ENCODE results near the gene FBXL19. TPM values are rescaled to one million over a fixed set of nuclear protein-coding genes. Genes with fewer than 3 reads are reported as not detected.

FBXL19 gene
- total RNA-seq, 1 donor: 9.8 TPM

- no peak for TF ChIP-seq CTCF (IDR thresholded peaks at IDR 0.05; ENCODE audit: insufficient read depth, low read length)
- peak; percentile 100 for DNase-seq (ENCODE audit: low read depth)
- H3K4me3 ChIP-seq (ENCODE audit: low read depth, low read length): peak overlapping the region; percentile 96
Observed at GRCh38 chr16:30922420-30922959, 882 bp upstream of the FBXL19 start.

GRCh38 chr16:30922960-30923535, 324 bp upstream of the FBXL19 start:
- no peak for TF ChIP-seq CTCF (IDR thresholded peaks at IDR 0.05; ENCODE audit: insufficient read depth, low read length)
- DNase-seq (ENCODE audit: low read depth): peak; percentile 100
- H3K4me3 ChIP-seq (ENCODE audit: low read depth, low read length): peak overlapping the region; percentile 96

- no peak for TF ChIP-seq CTCF (IDR thresholded peaks at IDR 0.05; ENCODE audit: insufficient read depth, low read length)
- no peak for DNase-seq (ENCODE audit: low read depth)
- H3K4me3 ChIP-seq (ENCODE audit: low read depth, low read length): peak overlapping the region; percentile 78
Observed at GRCh38 chr16:30924076-30924912, 922 bp downstream of the FBXL19 start.

- TF ChIP-seq CTCF (IDR thresholded peaks at IDR 0.05; ENCODE audit: insufficient read depth, low read length): no peak
- peak; percentile 9 for DNase-seq (ENCODE audit: low read depth)
- peak overlapping the region; percentile 78 for H3K4me3 ChIP-seq (ENCODE audit: low read depth, low read length)
Observed at GRCh38 chr16:30924913-30925631, 1.7 kb downstream of the FBXL19 start.

- H3K4me3 ChIP-seq (ENCODE audit: low read depth, low read length): no peak overlapping the region
- no peak for DNase-seq (ENCODE audit: low read depth)
- TF ChIP-seq CTCF (IDR thresholded peaks at IDR 0.05; ENCODE audit: insufficient read depth, low read length): no peak
Observed at GRCh38 chr16:30925632-30925987, 2.2 kb downstream of the FBXL19 start.

GRCh38 chr16:30925995-30926811, 2.8 kb downstream of the FBXL19 start:
- no peak overlapping the region for H3K4me3 ChIP-seq (ENCODE audit: low read depth, low read length)
- no peak for DNase-seq (ENCODE audit: low read depth)
- no peak for TF ChIP-seq CTCF (IDR thresholded peaks at IDR 0.05; ENCODE audit: insufficient read depth, low read length)
